Common myeloid progenitor, CD34-positive (primary cell): ENCODE measurements around the gene ERAP2.
"Not testable (repeated sequence)": the region's sequence is repeated elsewhere in the genome, so short reads cannot be mapped to it uniquely, and the experiment has no call there.

Experiments
- CTCF ChIA-PET: fragments of 350-600 bp; sonication (Branson Sonifier 250); formaldehyde crosslinking; loops from one replicate; lab custom pipeline; 2021; ENCODE audit warnings: antibody characterized with exemption; lab: Charles Lee
- POLR2A ChIA-PET: fragments of 350-600 bp; sonication (Branson Sonifier 250); formaldehyde crosslinking; loops from one replicate; lab custom pipeline; 2021; ENCODE audit warnings: antibody characterized with exemption; lab: Charles Lee
- DNase-seq, 3 donors: peaks; one replicate each; pipeline versions ENCODE4 v3.0.0 to v3.0.0-alpha.2; 2013
- H3K27ac ChIP-seq, 2 experiments: 1 replicate in 1 of 2; 2 replicates in 1 of 2; pipeline ENCODE4 v1.7.0; 2013; ENCODE audit warnings: inconsistent platforms in 2 of 2, low read length in 2 of 2, mild to moderate bottlenecking in 2 of 2, low read depth in 1 of 2, moderate library complexity in 1 of 2; ENCODE audit not compliant: severe bottlenecking in 2 of 2, insufficient read depth in 1 of 2, poor library complexity in 1 of 2
- H3K27me3 ChIP-seq, 5 experiments: replicated peaks in 2 of 5; 1 replicate in 3 of 5; 2 replicates in 2 of 5; pipeline versions ENCODE4 v1.6.1 to v1.7.0; 2013; ENCODE audit warnings: low read length in 4 of 5, mild to moderate bottlenecking in 2 of 5, moderate library complexity in 2 of 5, inconsistent platforms in 1 of 5; ENCODE audit not compliant: insufficient read depth in 5 of 5, control insufficient read depth in 4 of 5
- H3K36me3 ChIP-seq, 4 experiments: 1 replicate in 2 of 4; 2 replicates in 2 of 4; pipeline versions ENCODE4 v1.6.1 to v1.7.0; 2013; ENCODE audit warnings: low read length in 3 of 4, control low read depth in 1 of 4, mild to moderate bottlenecking in 1 of 4; ENCODE audit not compliant: control insufficient read depth in 4 of 4, insufficient read depth in 4 of 4
- H3K4me1 ChIP-seq, 4 experiments: 1 replicate in 3 of 4; 2 replicates in 1 of 4; pipeline versions ENCODE4 v1.6.1 to v1.7.1; 2013; ENCODE audit warnings: low read length in 3 of 4, mild to moderate bottlenecking in 3 of 4, control low read depth in 1 of 4, inconsistent platforms in 1 of 4, moderate library complexity in 1 of 4; ENCODE audit not compliant: control insufficient read depth in 4 of 4, insufficient read depth in 4 of 4; ENCODE audit errors: control extremely low read depth in 1 of 4
- H3K4me3 ChIP-seq, 7 experiments: 1 replicate in 4 of 7; 2 replicates in 3 of 7; pipeline versions ENCODE4 v1.5.1 to v1.7.0; 2013; ENCODE audit warnings: mild to moderate bottlenecking in 7 of 7, low read length in 6 of 7, moderate library complexity in 6 of 7, inconsistent platforms in 2 of 7, low read depth in 2 of 7, control low read depth in 1 of 7; ENCODE audit not compliant: insufficient read depth in 4 of 7, control insufficient read depth in 1 of 7; ENCODE audit errors: extremely low read depth in 1 of 7
- H3K9me3 ChIP-seq, 5 experiments: 1 replicate in 4 of 5; 2 replicates in 1 of 5; pipeline versions ENCODE4 v1.6.1 to v1.7.1; 2013; ENCODE audit warnings: low read length in 4 of 5, mild to moderate bottlenecking in 2 of 5, inconsistent platforms in 1 of 5, low read depth in 1 of 5, moderate library complexity in 1 of 5; ENCODE audit not compliant: control insufficient read depth in 4 of 5, insufficient read depth in 2 of 5; ENCODE audit errors: control extremely low read depth in 1 of 5
- WGBS: methylation state at CpG from one replicate; pipeline ENCODE4 v1.1.5; 2013; ENCODE audit not compliant: insufficient coverage; 5-methylcytosine and 5-hydroxymethylcytosine counted together

Gene ERAP2

DNA sequence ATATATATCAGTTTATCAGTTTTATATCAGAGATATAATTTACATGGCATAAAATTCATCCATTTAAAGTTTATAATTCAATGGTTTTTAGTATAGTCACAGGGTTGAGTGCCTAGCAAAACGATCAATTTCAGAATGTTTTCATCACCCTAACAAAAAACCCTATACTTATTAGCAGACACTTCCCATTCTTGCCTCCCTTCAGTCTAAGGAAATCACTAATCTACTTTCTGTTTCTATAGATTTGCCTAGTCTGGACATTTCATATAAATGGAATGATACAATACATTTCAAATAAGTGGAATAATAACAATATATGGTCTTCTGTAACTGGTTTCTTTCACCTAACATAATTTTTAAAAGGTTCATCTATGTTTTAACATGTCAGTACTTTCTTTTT lies 50.0 kb downstream of the ERAP2 start:
- no peak overlapping the region for H3K27ac ChIP-seq
- no peak for DNase-seq
- no peak overlapping the region for H3K4me3 ChIP-seq
- H3K4me1 ChIP-seq, result peaks cover 5 to 32% (median 18%) of the 10 kb centered on the region in 4 experiments
- H3K9me3 ChIP-seq, result no peaks in the 10 kb centered on the region
- H3K36me3 ChIP-seq, result no peaks in the 10 kb centered on the region
- no CpG with 5 or more reads among the region's 1 CpG for WGBS
- H3K27me3 ChIP-seq, result no peaks in the 10 kb centered on the region
- CTCF ChIA-PET, result no interaction called here
- POLR2A ChIA-PET, result no interaction called here

DNA sequence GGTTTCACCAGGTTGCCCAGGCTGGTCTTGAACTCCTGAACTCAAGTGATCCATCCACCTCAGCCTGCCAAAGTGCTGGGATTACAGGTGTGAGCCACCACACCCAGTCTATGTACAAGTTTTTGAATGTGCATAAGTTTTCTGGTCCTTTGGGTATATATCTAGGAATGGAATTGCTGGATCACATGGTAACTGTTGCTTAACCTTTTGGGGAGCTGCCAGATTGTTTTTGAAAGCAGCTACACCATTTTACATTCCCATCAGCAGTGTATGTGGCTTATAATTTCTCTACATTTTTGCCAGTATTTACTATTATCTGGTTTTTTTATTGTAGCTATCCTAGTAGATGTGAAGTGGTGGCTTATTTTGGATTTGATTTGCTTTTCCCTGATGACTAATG lies 50.7 kb downstream of the ERAP2 start:
- POLR2A ChIA-PET, result interaction anchor here (0.6 kb wide), 1 partner anchor 72 kb away, joined by 7 read pairs; no protein-coding TSS in a partner anchor

DNA sequence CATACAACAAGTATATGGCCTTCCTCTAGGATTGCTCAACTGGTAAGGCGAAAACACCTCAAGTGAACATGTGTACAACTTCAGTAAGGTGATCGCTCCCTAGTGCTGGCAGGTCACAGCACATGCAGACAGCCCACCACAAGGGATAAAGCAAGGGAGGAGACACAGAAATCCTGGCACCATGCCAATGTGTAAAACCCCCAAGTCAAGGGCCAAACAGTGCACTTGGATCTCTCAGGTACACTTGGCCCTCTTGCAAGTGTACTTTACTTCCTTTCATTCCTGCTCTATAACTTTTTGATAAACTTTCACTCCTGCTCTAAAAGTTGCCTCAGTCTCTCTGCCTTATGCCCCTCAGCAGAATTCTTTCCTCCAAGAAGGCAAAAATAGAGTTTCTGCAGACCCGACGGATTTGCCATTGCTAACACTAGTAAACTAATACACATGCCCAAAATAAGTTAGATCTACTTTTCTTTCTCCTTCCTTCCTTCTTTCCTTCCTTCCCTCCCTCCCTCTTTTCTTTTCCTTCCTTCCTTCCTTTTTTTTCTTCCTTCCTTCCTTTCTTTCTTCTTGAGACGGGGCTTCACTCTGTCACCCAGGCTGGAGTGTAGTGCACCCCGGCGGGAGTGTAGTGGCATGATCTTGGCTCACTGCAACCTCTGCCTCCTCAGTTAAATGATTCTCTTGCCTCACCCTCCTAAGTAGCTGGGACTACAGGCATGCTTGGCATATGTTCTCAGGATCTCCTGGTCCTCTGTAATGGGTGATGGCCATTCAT lies 52.8 kb downstream of the ERAP2 start:
- H3K27me3 ChIP-seq, result no peaks in the 10 kb centered on the region
- H3K27ac ChIP-seq, result no peak overlapping the region
- no peak overlapping the region for H3K4me3 ChIP-seq
- peaks cover 20 to 44% (median 35%) of the 10 kb centered on the region in 4 experiments for H3K4me1 ChIP-seq
- POLR2A ChIA-PET, result no interaction called here
- CTCF ChIA-PET, result interaction anchor here (0.7 to 1.1 kb wide), 2 partner anchors 11 to 12 kb away, joined by 3 read pairs; no protein-coding TSS in a partner anchor
- 98% methylated on average over 6 of the region's 7 CpGs for WGBS
- no peaks in the 10 kb centered on the region for H3K9me3 ChIP-seq
- DNase-seq, result peak in 2 of 3 donors; percentile 12 to 28
- H3K36me3 ChIP-seq, result no peaks in the 10 kb centered on the region

More for the DNA sequence above, 50.7 kb downstream of the ERAP2 start:
- Histone ChIP-seq H3K4me1 (peaks cover 3 to 32% (median 21%) of the 10 kb centered on the region in 4 experiments), H3K9me3 (no peaks in the 10 kb centered on the region), H3K36me3 (no peaks in the 10 kb centered on the region), H3K27ac (no peak overlapping the region), H3K4me3 (no peak overlapping the region), H3K27me3 (no peaks in the 10 kb centered on the region)
- CTCF ChIA-PET, result interaction anchor here (0.6 to 1.1 kb wide), 5 partner anchors 9 to 54 kb away, joined by 3 to 4 read pairs (median 3); partner anchors contain the start of gene LNPEP
- peak in 2 of 3 donors; percentile 17 to 21 for DNase-seq

DNA sequence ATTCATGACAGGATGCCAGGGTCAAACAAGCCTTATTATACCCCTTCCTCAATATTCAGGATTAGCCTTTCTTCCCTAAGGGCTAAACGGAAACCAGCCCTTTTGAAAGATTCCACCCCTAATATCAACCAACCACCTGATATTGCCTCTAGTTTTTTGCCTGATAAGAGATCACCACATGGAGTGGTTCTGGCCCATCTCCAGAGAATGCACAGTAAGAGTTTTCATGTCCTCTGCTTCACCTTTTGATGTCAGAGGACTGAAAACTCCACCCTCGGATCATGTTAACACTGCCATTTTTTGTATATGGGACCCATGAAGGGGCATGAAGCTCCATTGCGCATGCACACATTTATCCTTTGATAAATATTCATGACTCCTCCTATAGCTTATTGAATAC lies 53.8 kb downstream of the ERAP2 start:
- no peaks in the 10 kb centered on the region for H3K9me3 ChIP-seq
- no peak overlapping the region for H3K27ac ChIP-seq
- no peaks in the 10 kb centered on the region for H3K27me3 ChIP-seq
- POLR2A ChIA-PET, result interaction anchor here (0.6 kb wide), 1 partner anchor 29 kb away, joined by 3 read pairs; no protein-coding TSS in a partner anchor
- 96% methylated on average over 3 of the region's 3 CpGs for WGBS
- CTCF ChIA-PET, result interaction anchor here (1.1 to 2.0 kb wide), 3 partner anchors 11 to 53 kb away, joined by 3 to 5 read pairs (median 3); no protein-coding TSS in a partner anchor
- peak in 1 of 3 donors; percentile 33 for DNase-seq
- H3K4me1 ChIP-seq, result peaks cover 22 to 49% (median 39%) of the 10 kb centered on the region in 4 experiments
- H3K4me3 ChIP-seq, result no peak overlapping the region
- no peaks in the 10 kb centered on the region for H3K36me3 ChIP-seq

DNA sequence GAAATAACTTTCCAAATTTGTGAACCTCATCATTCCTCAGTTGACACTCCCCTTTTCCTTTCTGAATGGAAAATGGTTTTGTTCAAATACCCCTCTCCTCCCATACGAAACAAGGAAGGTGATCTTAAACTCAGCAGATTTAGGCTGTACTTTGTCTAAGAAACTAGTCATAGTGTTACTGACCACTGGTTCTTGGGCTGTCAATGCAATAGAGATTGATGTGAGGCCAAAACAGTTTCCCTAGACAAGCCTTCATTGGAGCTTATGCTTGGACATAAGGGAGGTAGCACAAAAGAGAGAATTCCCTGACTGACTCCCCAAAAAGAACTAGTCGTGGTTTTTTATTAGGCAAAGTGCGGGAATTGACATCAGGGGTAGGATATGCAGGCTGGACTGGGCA lies 54.3 kb downstream of the ERAP2 start:
- H3K4me3 ChIP-seq, result no peak overlapping the region
- H3K27ac ChIP-seq, result no peak overlapping the region
- WGBS, result 79% methylated on average over 3 of the region's 3 CpGs
- no peak for DNase-seq
- CTCF ChIA-PET, result interaction anchor here (1.6 to 2.0 kb wide), 3 partner anchors 14 to 53 kb away, joined by 3 to 7 read pairs (median 5); no protein-coding TSS in a partner anchor
- H3K27me3 ChIP-seq, result no peaks in the 10 kb centered on the region
- POLR2A ChIA-PET, result interaction anchor here (0.6 kb wide), 1 partner anchor 29 kb away, joined by 3 read pairs; no protein-coding TSS in a partner anchor
- no peaks in the 10 kb centered on the region for H3K9me3 ChIP-seq
- no peaks in the 10 kb centered on the region for H3K36me3 ChIP-seq
- peaks cover 22 to 52% (median 40%) of the 10 kb centered on the region in 4 experiments for H3K4me1 ChIP-seq

DNA sequence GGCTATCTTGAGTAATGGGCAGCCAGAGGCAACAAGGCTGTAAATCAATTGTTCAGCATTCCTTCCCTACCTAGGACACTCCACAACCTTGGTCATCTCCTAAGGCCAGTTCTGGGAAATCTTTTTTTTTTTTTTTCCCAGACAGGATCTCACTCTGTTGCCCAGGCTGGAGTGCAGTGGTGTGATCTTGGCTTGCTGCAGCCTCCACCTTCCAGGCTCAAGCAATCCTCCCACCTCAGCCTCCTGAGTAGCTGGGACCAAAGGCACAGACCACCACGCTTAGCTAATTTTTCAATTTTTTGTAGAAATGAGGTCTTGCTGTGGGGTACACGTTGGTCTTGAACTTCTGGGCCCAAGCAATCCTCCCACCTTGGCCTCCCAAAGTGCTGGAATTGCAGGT lies 54.7 kb downstream of the ERAP2 start:
- no CpG with 5 or more reads among the region's 2 CpGs for WGBS
- peaks cover 22 to 53% (median 40%) of the 10 kb centered on the region in 4 experiments for H3K4me1 ChIP-seq
- POLR2A ChIA-PET, H3K27ac ChIP-seq, H3K27me3 ChIP-seq, H3K9me3 ChIP-seq, DNase-seq, H3K36me3 ChIP-seq, H3K4me3 ChIP-seq: not testable (repeated sequence)
- CTCF ChIA-PET, result interaction anchor here (1.2 to 2.0 kb wide), 5 partner anchors 10 to 54 kb away, joined by 3 to 7 read pairs (median 4); no protein-coding TSS in a partner anchor
